ENCODE measurements around the gene RBM25. TPM values are rescaled to one million over a fixed set of nuclear protein-coding genes. Genes with fewer than 3 reads are reported as not detected.

Gene RBM25
- total RNA-seq, 1 donor from 2014 or later: 118 TPM

DNA sequence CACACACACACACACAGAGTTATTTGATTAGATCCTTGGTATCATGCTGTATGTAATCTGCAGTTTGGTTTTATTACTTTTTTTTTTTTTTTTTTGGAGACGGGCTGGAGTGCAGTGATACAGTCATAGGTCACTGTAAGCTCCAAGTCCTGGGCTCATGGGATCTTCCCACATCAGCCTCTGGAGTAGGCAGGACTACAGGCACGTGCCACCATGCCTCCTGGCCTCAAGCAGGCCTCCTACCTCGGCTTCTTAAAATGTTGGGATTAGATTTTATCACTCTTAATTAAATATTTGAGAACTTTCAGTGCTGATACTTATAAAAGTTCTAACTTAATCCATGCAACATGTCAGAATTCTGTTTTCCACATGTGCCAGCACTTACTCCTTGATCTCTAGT, 46.7 kb downstream of the RBM25 start:
- Mint-ChIP-seq H3K27ac (ENCODE audit: unreplicated experiment) (no peak overlapping the region), H3K4me3 (ENCODE audit: unreplicated experiment) (no peak overlapping the region), H3K36me3 (ENCODE audit: unreplicated experiment) (peaks cover 9% of the 10 kb centered on the region), H3K27me3 (ENCODE audit: unreplicated experiment) (no peaks in the 10 kb centered on the region), H3K9me3 (ENCODE audit: unreplicated experiment) (peaks cover 4% of the 10 kb centered on the region), H3K4me1 (ENCODE audit: low read depth, unreplicated experiment) (no peaks in the 10 kb centered on the region)
- DNase-seq: no peak
- TF ChIP-seq, protein P1, sequence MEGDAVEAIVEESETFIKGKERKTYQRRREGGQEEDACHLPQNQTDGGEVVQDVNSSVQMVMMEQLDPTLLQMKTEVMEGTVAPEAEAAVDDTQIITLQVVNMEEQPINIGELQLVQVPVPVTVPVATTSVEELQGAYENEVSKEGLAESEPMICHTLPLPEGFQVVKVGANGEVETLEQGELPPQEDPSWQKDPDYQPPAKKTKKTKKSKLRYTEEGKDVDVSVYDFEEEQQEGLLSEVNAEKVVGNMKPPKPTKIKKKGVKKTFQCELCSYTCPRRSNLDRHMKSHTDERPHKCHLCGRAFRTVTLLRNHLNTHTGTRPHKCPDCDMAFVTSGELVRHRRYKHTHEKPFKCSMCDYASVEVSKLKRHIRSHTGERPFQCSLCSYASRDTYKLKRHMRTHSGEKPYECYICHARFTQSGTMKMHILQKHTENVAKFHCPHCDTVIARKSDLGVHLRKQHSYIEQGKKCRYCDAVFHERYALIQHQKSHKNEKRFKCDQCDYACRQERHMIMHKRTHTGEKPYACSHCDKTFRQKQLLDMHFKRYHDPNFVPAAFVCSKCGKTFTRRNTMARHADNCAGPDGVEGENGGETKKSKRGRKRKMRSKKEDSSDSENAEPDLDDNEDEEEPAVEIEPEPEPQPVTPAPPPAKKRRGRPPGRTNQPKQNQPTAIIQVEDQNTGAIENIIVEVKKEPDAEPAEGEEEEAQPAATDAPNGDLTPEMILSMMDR (IDR thresholded peaks at IDR 0.05; ENCODE audit: partially characterized antibody, unreplicated experiment): no peak

DNA sequence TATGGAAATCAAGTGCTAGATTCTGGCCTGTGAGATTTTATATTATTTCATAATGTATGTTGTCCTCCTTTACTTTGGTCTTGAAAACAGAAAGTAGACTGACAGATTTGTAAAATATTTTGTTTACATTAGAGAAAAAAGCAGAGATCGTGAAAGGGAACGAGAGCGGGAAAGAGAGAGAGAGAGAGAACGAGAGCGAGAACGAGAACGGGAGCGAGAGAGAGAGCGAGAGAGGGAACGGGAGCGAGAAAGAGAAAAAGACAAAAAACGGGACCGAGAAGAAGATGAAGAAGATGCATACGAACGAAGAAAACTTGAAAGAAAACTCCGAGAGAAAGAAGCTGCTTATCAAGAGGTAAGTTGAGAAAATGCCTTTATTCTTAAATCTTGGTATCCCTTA, 47.4 kb downstream of the RBM25 start:
- H3K36me3 Mint-ChIP-seq (ENCODE audit: unreplicated experiment): peaks cover 12% of the 10 kb centered on the region
- H3K4me3 Mint-ChIP-seq (ENCODE audit: unreplicated experiment): no peak overlapping the region
- no peaks in the 10 kb centered on the region for H3K27me3 Mint-ChIP-seq (ENCODE audit: unreplicated experiment)
- no peak overlapping the region for H3K27ac Mint-ChIP-seq (ENCODE audit: unreplicated experiment)
- H3K9me3 Mint-ChIP-seq (ENCODE audit: unreplicated experiment): peaks cover 4% of the 10 kb centered on the region
- H3K4me1 Mint-ChIP-seq (ENCODE audit: low read depth, unreplicated experiment): no peaks in the 10 kb centered on the region
- TF ChIP-seq, protein P1 (IDR thresholded peaks at IDR 0.05; ENCODE audit: partially characterized antibody, unreplicated experiment): no peak
- no peak for DNase-seq

DNA sequence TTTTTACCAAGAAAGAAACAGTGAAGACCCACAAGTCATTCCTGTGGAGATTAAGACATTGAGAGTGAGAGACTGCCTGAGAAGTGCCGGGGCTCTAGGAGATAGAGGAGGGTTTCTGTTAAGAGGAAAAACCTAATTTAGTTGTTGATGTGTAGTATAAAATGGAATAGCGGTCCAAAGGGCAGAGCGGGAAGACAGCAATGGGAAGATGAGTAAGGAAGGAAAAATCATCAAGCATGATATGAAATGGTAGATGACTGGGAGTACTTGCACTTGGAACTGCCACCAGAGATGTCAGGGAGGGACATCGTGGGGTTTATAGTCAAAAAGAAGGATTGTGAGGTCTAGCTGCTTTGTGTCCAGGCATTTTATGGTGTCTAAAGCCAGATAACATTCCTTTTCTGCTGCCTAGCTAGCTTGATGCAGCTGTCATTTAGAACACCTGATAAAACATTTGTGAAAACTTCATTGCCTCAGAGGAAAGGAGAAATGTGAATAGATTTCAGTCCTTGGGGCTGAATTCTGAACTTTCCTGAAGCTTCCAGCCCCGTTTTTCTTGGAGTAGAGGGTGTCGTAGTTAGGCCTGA, 57.8 kb downstream of the RBM25 start:
- DNase-seq: no peak
- H3K36me3 Mint-ChIP-seq (ENCODE audit: unreplicated experiment): no peaks in the 10 kb centered on the region
- H3K4me3 Mint-ChIP-seq (ENCODE audit: unreplicated experiment): no peak overlapping the region
- H3K27ac Mint-ChIP-seq (ENCODE audit: unreplicated experiment): no peak overlapping the region
- no peaks in the 10 kb centered on the region for H3K27me3 Mint-ChIP-seq (ENCODE audit: unreplicated experiment)
- H3K9me3 Mint-ChIP-seq (ENCODE audit: unreplicated experiment): peaks cover 1% of the 10 kb centered on the region
- no peaks in the 10 kb centered on the region for H3K4me1 Mint-ChIP-seq (ENCODE audit: low read depth, unreplicated experiment)
- TF ChIP-seq, protein P1 (IDR thresholded peaks at IDR 0.05; ENCODE audit: partially characterized antibody, unreplicated experiment): no peak

DNA sequence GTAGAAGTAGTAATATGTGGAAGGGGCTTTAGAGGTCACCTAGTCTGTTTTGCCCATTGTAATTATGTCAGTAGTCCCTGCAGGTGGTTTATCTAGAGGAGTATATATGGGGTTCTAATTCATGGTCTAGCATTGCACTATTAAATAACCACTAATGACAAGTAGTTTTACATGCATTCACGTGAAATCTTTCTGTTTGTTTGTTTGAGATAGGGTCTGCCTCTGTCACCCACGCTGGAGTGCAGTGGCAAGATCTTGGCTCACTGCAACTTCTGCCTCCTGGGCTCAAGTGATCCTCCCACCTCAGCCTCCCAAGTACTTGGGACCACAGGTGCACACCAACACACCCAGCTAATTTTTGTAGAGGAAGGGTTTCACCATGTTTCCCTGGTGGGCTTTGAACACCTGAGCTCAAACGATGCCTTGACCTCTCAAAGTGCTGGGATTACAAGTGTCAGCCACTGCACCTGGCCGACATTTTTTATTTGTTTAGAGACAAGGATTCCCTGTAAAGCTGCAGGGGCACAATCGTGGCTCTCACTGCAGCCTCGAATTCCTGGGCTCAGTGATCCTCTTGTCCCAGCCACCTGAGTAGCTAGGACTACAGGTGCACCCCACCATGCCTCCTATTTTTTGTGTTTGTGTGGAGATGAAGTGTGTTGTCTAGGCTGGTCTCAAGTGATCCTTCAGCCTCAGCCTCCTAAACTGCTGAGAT, 66.0 kb downstream of the RBM25 start:
- Mint-ChIP-seq H3K4me3 (ENCODE audit: unreplicated experiment) (no peak overlapping the region), H3K9me3 (ENCODE audit: unreplicated experiment) (no peaks in the 10 kb centered on the region), H3K27me3 (ENCODE audit: unreplicated experiment) (peaks cover 2% of the 10 kb centered on the region), H3K4me1 (ENCODE audit: low read depth, unreplicated experiment) (peaks cover 13% of the 10 kb centered on the region), H3K27ac (ENCODE audit: unreplicated experiment) (no peak overlapping the region), H3K36me3 (ENCODE audit: unreplicated experiment) (no peaks in the 10 kb centered on the region)
- TF ChIP-seq, protein P1 (IDR thresholded peaks at IDR 0.05; ENCODE audit: partially characterized antibody, unreplicated experiment): no peak
- DNase-seq: no peak

DNA sequence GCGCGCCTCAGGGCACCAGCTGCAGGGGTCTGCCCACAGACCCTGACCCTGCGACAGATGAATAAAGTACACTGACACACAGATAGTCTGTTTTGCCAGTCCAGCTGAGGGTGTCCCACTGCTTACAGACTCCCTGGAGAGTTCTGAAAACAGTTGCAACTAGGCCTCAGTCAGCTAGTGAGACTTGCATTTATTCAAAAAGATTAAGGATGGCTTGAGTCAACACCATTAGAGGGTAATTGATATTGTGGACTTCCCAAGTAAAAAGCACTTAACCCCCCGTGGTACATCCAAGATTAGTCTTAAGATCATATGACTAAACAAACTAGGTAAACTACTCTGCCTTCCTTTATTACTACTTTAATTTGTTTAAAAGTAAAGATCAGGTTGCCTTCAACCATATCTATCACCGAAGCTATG, 66.8 kb downstream of the RBM25 start:
- TF ChIP-seq, protein P1 (IDR thresholded peaks at IDR 0.05; ENCODE audit: partially characterized antibody, unreplicated experiment): no peak
- H3K4me3 Mint-ChIP-seq (ENCODE audit: unreplicated experiment): no peak overlapping the region
- peaks cover 13% of the 10 kb centered on the region for H3K4me1 Mint-ChIP-seq (ENCODE audit: low read depth, unreplicated experiment)
- no peak overlapping the region for H3K27ac Mint-ChIP-seq (ENCODE audit: unreplicated experiment)
- peaks cover 2% of the 10 kb centered on the region for H3K27me3 Mint-ChIP-seq (ENCODE audit: unreplicated experiment)
- H3K36me3 Mint-ChIP-seq (ENCODE audit: unreplicated experiment): no peaks in the 10 kb centered on the region
- DNase-seq: no peak
- H3K9me3 Mint-ChIP-seq (ENCODE audit: unreplicated experiment): no peaks in the 10 kb centered on the region

Measured in glutamatergic neuron (in vitro differentiated cells).